ENCODE measurements around the gene DKK3. TPM values are rescaled to one million over a fixed set of nuclear protein-coding genes. Genes with fewer than 3 reads are reported as not detected.

The DKK3 gene
- polyA plus RNA-seq, 1 of the 3 experiments (the other 2 are of a cell fraction), result 1,174 TPM

- POLR2A ChIA-PET, result no interaction called here
- no peak overlapping the region for H3K4me2 ChIP-seq
- H3K4me3 ChIP-seq (ENCODE audit: low read depth in 2 of 2, low read length in 1 of 2), result no peak overlapping the region
- no peaks in the 10 kb centered on the region for H4K20me1 ChIP-seq (ENCODE audit: insufficient read depth)
- H3K4me1 ChIP-seq (ENCODE audit: control insufficient read depth in 1 of 2, insufficient read depth in 2 of 2, low read depth in 1 of 2, low read length in 1 of 2), result peaks cover 6 to 21% of the 10 kb centered on the region in 2 experiments; a peak in 3 of 4 replicates
- no peak overlapping the region for H3K9ac ChIP-seq
- H3K36me3 ChIP-seq (replicated peaks in 1 of 2; ENCODE audit: control insufficient read depth in 1 of 2, insufficient read depth in 2 of 2, low read length in 1 of 2), result no peaks in the 10 kb centered on the region
- no peak overlapping the region for H3K27ac ChIP-seq (ENCODE audit: low read depth in 2 of 2, low read length in 1 of 2)
- no peaks in the 10 kb centered on the region for H3K27me3 ChIP-seq (ENCODE audit: insufficient read depth)
- H2AFZ ChIP-seq (ENCODE audit: low read depth), result no peak overlapping the region
- CTCF ChIA-PET, result interaction anchor here (0.6 to 0.8 kb wide), 2 partner anchors 27 to 874 kb away, joined by 3 read pairs; no protein-coding TSS in a partner anchor
- WGBS (ENCODE audit: low lambda C conversion rate), result 72% methylated on average over 3 of the region's 3 CpGs
- H3F3A ChIP-seq (replicated peaks; ENCODE audit: insufficient read depth), result peaks cover 20% of the 10 kb centered on the region
- no peaks in the 10 kb centered on the region for H3K79me2 ChIP-seq (ENCODE audit: insufficient read depth)
- H3K9me2 ChIP-seq, result no peaks in the 10 kb centered on the region
- H3K9me3 ChIP-seq, result 0 out of 2 replicates have a peak, but pooled peaks cover 6% of the 10 kb centered on the region
- DNase-seq, result no peak
- TF ChIP-seq PBX3 (IDR thresholded peaks at IDR 0.05) (peak; percentile 46; the same call in 1 of the 2 replicates), RFX5 (IDR thresholded peaks at IDR 0.05; ENCODE audit: low read length) (no peak)
Measured at GRCh38 chr11:12019866-12020416, 11.5 kb upstream of the DKK3 start.

GRCh38 chr11:12019337-12019736, 10.9 kb upstream of the DKK3 start:
- Histone ChIP-seq H3K27ac (ENCODE audit: low read depth in 2 of 2, low read length in 1 of 2) (no peak overlapping the region), H3K9ac (no peak overlapping the region), H3K27me3 (ENCODE audit: insufficient read depth) (no peaks in the 10 kb centered on the region), H3K4me1 (ENCODE audit: control insufficient read depth in 1 of 2, insufficient read depth in 2 of 2, low read depth in 1 of 2, low read length in 1 of 2) (peaks cover 6 to 21% of the 10 kb centered on the region in 2 experiments; a peak in 3 of 4 replicates), H3K4me3 (ENCODE audit: low read depth in 2 of 2, low read length in 1 of 2) (no peak overlapping the region), H3K79me2 (ENCODE audit: insufficient read depth) (no peaks in the 10 kb centered on the region), H4K20me1 (ENCODE audit: insufficient read depth) (no peaks in the 10 kb centered on the region), H3K9me3 (no peaks in the 10 kb centered on the region), H2AFZ (ENCODE audit: low read depth) (no peak overlapping the region), H3K4me2 (no peak overlapping the region), H3K9me2 (no peaks in the 10 kb centered on the region), H3K36me3 (replicated peaks in 1 of 2; ENCODE audit: control insufficient read depth in 1 of 2, insufficient read depth in 2 of 2, low read length in 1 of 2) (no peaks in the 10 kb centered on the region), H3F3A (replicated peaks; ENCODE audit: insufficient read depth) (peaks cover 20% of the 10 kb centered on the region)
- no peak for DNase-seq
- CTCF ChIA-PET, result interaction anchor here (0.6 to 0.8 kb wide), 2 partner anchors 28 to 874 kb away, joined by 3 read pairs; no protein-coding TSS in a partner anchor
- TF ChIP-seq MXI1 (IDR thresholded peaks at IDR 0.05; ENCODE audit: low read depth, low read length), result no peak
- TF ChIP-seq CTCF (IDR thresholded peaks at IDR 0.05), result no peak
- no peak for TF ChIP-seq EP300 (IDR thresholded peaks at IDR 0.05; ENCODE audit: borderline replicate concordance in 1 of 2, low read depth in 1 of 2, low read length in 1 of 2)
- no peak for TF ChIP-seq FOXJ3 (CRISPR knock-in tag; IDR thresholded peaks at IDR 0.05)
- TF ChIP-seq GATA2 (CRISPR knock-in tag; IDR thresholded peaks at IDR 0.05), result no peak
- TF ChIP-seq SIN3A (IDR thresholded peaks at IDR 0.05; ENCODE audit: borderline replicate concordance, low read depth, low read length), result no peak
- POLR2A ChIA-PET, result no interaction called here
- WGBS (ENCODE audit: low lambda C conversion rate), result 92% methylated on average over 9 of the region's 9 CpGs
